Stimulated activated CD8-positive, alpha-beta memory T cell treated with anti-CD3 and anti-CD28 coated beads, Interleukin-12 subunit alpha, Interleukin-12 subunit beta, amount 100 ng/mL, for 4 hours (primary cell): ENCODE data around the gene TFF3.

Experiments
- DNase-seq: peaks from one replicate; pipeline ENCODE4 v3.0.0-alpha.2; 2020; ENCODE audit warnings: low read depth

TFF3 gene

DNA sequence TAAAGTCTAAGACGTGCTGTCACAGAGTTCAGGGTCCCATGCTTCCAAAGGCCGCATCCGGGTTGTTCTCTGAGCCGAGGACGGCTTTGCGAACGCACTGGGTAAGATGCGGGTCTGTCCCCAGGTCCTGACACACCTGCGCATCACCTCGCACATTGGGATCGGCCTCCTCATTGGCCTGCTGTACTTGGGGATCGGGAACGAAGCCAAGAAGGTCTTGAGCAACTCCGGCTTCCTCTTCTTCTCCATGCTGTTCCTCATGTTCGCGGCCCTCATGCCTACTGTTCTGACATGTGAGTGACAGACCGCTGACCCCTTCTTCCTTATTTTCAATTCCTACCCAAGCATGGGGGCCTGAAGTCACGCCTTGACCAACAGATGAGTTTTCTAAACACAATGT lies 25.3 kb downstream of the TFF3 start:
- no peak for DNase-seq

DNA sequence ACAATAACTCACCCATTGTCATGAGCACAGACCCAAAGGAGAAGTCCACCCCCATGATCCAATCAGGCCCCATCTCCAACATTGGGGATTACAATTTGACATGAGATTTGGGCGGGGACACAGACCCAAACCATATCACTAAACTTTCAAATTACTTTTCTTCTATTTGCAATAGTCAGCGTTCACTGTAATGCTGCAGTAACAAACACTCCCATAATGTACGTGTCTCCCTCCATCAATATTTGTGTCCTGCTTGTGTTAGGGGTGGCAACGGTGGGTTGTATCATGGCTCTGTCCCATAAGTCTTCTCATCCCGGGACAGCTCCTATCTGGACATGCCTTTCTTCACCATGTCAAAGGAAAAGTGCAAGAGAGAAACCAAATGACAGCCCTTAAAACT lies 26.2 kb downstream of the TFF3 start:
- DNase-seq = no peak

- no peak for DNase-seq
These were observed 27.8 kb downstream of the TFF3 start for GRCh38 chr21:42287193-42288083.

DNA sequence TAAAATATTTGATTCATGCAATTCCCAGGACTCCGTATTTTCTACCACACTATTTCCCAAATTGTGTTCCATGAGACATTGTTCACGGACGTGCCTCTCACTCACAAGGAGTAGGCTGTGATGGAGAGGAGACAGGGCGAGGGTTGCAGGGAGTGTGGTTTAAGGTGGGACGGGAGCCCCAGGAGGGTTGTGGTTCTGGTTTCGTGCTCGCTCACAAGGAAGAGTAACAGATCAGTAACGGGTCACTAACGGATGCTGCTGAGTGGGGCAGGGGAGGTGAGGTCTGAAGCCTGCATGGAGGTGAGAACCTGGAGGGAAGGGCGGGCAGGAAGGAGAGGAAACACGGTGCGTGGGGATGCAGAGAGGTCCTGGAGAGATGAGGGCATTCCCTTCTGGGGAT lies 28.8 kb downstream of the TFF3 start:
- no peak for DNase-seq

GRCh38 chr21:42285569-42286245 lies 29.5 kb downstream of the TFF3 start:
- no peak for DNase-seq

GRCh38 chr21:42282715-42283114 lies 32.5 kb downstream of the TFF3 start:
- DNase-seq = no peak

- DNase-seq = no peak
These were observed 33.2 kb downstream of the TFF3 start for GRCh38 chr21:42282021-42282420.

GRCh38 chr21:42281181-42281680 lies 34.0 kb downstream of the TFF3 start:
- no peak for DNase-seq

- DNase-seq = no peak
These were observed 34.6 kb downstream of the TFF3 start for GRCh38 chr21:42280356-42281180.

- DNase-seq = no peak
These were observed 35.3 kb downstream of the TFF3 start for GRCh38 chr21:42279888-42280287.

DNA sequence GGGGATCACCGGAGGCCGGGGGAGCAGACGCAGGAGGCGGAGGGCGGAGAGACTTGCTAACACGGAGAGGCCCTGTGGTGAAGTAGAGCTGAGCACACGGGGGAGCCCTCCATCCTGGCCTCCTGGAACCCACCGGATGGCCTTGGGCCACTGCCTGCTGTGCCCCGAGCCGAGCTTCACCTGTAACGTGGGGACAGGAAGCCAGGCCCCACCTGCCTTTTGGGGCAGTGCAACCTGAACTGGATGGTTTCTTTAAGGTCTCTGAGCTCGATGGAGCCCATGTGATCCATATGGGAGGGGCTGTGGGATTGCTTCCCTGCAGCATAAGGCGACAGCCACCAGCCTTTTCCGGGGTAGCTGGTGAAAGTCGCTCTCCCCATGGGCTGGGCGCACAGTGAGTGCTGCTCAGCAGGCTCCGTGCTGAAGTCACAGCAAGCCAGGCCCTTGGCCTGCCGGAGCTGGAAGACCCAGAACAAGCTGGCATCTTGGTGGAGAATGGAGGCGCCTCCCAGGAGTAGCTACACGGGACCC lies 35.8 kb downstream of the TFF3 start:
- DNase-seq = no peak

DNA sequence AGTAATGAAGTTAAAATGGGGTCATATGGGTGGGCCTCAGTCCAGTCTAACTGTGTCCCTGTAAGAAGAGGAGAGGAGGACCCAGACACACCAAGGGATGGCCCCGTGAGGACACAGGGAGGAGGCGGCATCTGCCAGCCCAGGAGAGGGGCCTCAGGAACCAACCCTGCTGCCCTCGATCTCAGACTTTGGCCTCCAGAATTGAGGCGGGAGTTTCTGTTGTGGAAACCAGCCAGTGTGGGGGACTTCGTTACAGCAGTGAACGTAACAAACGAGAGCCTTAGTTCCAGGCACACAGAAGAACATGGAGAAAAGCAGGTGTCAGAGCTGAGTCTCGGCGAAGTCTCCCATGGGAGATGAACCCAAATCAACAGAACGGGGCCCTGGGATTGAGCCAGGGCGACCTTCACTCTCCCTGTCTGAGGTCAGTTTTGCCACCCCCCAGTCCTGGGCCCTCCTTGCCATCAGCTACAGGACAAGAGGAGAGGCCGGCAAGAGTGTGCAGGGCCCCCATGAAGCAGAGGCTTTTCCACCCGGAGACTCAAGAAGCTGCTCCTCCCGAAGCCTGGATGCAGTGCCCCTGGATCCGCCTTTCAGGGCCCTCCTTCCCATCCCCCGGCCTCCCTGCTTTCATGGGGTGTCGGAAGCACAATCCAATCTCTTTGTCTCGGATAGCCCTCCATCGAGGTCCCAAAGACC lies 36.6 kb downstream of the TFF3 start:
- no peak for DNase-seq

DNA sequence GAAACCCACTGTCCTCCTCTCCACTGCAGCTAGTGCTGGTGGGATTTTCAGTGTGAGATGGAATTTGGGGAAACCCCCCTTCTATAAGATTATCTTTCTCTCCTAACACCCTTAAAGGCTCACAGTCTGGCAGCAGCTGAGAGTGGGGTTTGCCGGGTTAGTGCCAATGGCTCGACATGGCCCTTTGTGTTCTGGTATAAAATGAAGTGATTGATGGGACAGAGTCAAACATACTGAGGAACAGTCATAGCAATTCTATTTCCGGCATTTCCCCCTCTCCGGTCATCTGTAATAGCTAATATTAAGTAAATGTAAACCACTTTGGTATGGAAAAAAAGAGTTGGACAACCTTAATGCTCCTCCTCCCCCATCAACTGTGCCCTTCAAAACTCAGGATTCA lies 37.6 kb downstream of the TFF3 start:
- no peak for DNase-seq

DNA sequence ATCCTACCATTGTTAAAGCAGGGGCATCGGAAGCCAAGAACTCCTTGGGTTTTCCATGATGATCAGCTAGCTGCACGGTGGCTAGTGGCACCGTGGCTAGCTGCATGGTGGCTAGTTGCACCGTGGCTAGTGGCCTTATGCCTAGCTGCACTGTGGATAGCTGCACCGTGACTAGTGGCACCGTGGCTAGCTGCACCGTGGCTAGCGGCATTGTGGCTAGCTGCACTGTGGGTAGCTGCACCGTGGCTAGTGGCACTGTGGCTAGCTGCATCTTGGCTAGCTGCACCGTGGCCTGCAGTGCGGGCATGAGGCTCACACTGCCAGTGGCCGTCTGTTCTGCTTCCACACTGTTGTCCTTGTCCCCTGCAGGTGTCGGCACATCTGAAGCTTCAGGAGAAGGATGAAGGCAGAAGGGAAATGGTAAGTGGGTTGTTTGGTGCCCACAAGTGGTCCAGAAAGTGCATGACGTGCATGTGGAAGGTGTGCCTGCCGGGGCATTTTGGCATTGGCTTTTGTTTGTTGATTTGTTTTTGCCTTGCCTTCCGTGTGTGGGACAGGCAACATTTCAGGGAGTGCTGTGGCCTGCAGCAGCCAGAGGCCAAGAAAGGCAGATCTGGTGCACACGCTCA lies 38.6 kb downstream of the TFF3 start:
- DNase-seq = no peak

DNA sequence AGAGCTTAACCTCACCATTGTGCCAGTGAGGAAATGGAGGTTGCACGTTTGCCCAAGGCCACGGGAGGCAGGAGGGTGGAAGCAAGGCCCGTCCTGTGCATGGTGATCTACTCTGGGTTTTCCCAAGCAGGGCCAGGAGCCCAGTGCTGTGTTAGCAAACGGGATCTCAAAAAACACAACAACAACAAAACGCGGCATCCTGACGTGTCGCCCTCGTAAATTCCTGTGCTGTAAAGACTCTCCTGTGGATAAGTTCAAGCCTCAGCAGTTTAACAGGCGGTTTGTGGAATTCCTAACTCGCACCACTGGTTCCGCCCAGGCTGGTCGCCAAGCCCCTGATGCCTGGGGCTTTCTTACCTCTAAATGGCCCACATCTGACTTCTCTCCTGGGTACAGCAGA lies 39.1 kb downstream of the TFF3 start:
- no peak for DNase-seq

DNA sequence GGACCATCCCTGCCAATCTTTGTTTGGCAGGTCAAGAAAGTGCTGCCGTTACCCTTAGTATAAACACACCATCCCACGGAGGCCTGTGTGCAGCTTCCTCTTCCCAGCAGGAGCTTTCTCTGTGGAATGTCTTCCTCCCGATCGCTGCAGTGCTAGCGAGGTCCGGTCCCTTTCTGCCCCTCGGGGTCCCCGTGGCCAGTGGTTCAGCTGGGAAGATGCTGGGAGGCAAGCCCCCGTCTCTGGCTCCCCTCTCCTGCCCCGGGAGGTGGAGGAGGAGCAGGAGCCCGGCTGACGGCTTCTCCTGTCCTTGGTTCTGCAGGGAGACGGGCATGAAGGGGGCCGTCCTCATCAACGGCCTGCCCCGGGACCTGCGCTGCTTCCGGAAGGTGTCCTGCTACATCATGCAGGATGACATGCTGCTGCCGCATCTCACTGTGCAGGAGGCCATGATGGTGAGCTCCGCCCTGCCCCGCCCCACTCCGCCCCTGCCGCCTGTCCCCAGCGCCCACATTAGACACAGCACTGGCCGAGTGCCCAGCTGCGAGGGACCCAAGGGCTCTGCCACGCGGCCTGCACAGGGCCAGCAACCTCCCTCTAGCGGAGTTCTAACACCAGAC lies 42.1 kb downstream of the TFF3 start:
- no peak for DNase-seq

- DNase-seq = no peak
These were observed 42.9 kb downstream of the TFF3 start for GRCh38 chr21:42272109-42272962.

DNA sequence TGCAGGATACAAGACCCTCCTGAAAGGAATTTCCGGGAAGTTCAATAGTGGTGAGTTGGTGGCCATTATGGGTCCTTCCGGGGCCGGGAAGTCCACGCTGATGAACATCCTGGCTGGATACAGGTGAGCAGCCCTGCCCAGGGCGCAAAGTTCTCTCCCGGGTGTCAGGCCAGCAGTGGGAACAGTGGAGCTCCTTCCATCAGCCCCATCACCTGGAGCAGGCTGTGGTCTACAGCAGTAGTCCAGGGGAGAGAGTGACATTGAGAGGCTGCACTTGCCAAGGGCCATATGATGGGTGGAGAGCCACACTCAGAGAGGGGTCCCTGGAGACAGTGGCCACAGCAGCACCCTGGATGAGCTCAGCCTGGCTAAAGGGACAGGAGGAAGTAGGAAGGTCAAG lies 44.1 kb downstream of the TFF3 start:
- DNase-seq = no peak

DNA sequence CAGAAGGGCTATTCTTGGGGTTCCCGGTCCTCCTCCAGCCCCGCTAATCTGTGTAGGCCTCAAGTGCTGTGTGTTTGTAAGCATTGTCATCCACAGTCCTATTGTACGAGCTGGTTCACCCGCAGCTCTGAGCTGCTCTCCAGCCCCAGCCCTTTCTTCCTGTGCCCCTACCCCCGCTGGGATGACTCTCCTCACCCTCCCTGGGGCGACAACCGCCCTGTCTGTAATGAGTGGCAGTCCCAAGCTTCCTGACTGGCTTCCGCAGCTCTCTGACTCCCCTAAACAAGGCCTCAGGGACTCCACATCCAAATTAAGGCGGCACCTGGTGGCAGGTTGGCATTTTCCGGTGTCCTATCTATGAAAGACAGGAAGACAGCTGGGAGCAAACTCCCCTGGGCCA lies 45.8 kb downstream of the TFF3 start:
- DNase-seq = no peak
